ENCODE measurements around the gene KCNJ12. TPM values are rescaled to one million over a fixed set of nuclear protein-coding genes. Genes with fewer than 3 reads are reported as not detected.
"Not testable (repeated sequence)": the region's sequence is repeated elsewhere in the genome, so short reads cannot be mapped to it uniquely, and the experiment has no call there.

The KCNJ12 gene
- total RNA-seq, 1 donor from 2014 or later, result not detected

DNA sequence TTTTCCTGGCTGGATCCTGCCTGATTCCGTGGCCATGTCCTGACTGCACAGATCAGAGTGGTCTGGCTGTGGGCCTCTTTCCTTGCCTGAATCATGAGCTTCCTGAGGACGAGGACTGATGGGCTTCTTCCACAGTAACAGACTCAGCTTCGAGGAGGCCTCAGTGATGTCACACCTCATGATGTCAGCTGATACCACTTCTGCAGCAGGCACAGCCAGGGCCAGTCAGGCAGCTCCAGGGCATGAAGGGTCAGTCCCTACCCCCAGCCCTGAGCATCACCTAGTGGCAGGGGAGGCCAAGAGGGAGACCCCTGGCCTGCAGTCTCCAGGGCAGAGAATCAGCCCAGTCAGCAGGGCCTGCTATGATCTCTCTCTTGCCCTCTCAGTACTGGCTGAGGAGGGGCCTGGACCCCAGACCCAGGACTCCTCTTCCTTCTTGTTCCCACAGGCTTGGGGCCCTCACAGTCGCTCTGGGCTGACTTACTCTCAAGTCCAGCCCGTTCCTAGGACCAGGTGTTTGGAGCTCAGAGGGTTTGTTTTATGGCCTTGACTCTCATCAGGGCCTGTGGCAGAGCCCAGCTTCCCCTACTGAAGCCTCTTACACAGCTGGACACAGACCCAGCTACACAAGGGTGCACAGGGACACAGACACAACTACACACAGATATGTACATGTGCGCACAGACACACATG, 26.7 kb upstream of the KCNJ12 start:
- DNase-seq (ENCODE audit: low read depth in 2 of 2), result not testable (repeated sequence)

DNA sequence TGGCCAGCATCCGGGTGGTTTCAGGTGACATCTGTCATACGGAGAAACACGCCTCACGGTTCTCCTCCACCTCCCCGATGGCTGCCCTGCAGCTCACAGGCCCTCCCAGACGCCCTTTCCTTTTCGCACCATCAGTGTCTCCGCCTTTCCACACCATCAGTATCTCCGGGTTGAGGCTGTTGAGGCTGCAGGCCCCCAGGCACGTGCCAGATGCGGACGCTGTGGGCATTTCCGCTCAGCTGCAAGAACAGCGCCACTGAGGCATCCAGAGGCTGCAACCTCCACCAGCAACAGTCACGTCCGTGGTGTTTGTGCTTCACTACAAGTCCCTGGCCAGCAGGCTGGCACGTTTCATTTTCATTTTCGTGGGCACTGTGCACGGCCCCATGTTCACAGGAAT, 25.7 kb upstream of the KCNJ12 start:
- not testable (repeated sequence) for DNase-seq (ENCODE audit: low read depth in 2 of 2)

GRCh38 chr17:21351366-21352065, 24.6 kb upstream of the KCNJ12 start:
- DNase-seq (ENCODE audit: low read depth in 2 of 2), result no peak

GRCh38 chr17:21352221-21352980, 23.8 kb upstream of the KCNJ12 start:
- no peak for DNase-seq (ENCODE audit: low read depth in 2 of 2)

- DNase-seq (ENCODE audit: low read depth in 2 of 2), result no peak
These were observed 23.2 kb upstream of the KCNJ12 start for GRCh38 chr17:21352981-21353265.

DNA sequence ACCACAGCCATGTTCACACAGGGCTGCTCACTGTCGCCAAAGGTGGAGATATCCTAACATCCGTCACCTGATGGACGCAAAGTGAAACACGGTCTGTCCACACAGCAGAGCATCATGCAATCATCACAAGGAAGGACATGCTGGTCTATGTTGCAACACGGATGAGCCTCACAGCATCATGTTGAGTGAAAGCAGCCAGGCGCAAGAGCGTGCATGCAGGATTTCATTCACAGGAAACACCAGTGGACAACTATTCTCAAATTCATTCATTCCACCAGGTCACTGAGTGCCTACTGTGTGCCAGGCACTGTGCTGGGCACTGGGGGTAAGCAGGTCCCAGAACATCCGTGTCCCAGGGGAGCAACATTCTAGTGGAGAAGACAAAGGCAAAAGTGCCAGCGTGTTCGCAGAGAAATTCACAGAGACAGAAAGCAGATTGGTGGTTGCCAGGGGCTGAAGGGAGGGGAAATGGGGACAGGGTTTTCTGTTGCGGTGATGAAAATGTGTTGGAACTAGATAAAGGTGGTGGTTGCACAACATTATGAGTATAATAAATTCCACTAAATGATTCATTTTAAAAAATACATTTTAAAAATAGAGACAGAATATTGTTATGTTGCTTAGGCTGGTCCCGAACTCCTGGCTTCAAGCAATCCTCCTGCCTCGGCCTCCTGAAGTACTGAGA, 22.7 kb upstream of the KCNJ12 start:
- no peak for DNase-seq (ENCODE audit: low read depth in 2 of 2)

GRCh38 chr17:21354796-21355385, 21.3 kb upstream of the KCNJ12 start:
- DNase-seq (ENCODE audit: low read depth in 2 of 2), result no peak

DNA sequence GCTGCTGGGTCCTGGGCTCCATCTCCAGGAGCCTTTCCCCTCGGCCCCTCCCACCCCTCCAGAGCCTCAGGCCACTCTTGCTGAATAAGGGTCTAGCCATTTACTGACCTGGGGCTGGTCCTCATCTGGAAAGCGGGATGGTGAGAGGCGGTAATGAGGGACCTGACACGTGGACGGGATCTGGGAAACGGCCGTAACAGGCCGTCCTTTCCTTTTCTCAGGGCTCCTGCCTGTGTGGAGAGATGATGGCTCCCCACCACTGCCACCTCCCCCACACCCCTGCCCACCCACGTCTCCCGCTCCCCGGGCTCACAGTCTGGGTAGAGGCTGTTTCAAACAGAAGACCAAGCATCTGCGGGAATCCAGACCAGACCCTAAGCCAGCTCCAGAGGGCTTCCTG, 20.6 kb upstream of the KCNJ12 start:
- DNase-seq (ENCODE audit: low read depth in 2 of 2), result no peak

- DNase-seq (ENCODE audit: low read depth in 2 of 2), result no peak
These were observed 19.5 kb upstream of the KCNJ12 start for GRCh38 chr17:21356537-21357127.

DNA sequence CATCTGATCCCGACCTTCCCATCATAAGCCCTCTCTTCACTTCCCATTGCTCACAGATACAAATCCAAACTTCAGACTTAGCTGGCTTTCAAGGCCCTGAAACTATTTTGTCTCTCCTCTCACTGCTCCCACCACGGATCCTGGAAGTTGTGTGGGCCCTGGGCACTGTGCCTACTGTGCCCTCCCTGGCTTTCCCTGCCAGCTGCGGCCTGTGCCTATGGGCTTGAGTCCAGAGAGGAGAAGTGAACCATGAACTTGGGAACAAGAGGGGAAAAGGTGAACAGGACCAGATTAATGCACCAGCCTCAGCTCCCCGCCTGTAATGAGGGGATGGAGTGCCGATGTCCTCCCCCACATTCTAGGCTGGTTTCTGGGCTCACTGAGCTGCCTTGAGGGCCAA, 18.9 kb upstream of the KCNJ12 start:
- no peak for DNase-seq (ENCODE audit: low read depth in 2 of 2)

DNA sequence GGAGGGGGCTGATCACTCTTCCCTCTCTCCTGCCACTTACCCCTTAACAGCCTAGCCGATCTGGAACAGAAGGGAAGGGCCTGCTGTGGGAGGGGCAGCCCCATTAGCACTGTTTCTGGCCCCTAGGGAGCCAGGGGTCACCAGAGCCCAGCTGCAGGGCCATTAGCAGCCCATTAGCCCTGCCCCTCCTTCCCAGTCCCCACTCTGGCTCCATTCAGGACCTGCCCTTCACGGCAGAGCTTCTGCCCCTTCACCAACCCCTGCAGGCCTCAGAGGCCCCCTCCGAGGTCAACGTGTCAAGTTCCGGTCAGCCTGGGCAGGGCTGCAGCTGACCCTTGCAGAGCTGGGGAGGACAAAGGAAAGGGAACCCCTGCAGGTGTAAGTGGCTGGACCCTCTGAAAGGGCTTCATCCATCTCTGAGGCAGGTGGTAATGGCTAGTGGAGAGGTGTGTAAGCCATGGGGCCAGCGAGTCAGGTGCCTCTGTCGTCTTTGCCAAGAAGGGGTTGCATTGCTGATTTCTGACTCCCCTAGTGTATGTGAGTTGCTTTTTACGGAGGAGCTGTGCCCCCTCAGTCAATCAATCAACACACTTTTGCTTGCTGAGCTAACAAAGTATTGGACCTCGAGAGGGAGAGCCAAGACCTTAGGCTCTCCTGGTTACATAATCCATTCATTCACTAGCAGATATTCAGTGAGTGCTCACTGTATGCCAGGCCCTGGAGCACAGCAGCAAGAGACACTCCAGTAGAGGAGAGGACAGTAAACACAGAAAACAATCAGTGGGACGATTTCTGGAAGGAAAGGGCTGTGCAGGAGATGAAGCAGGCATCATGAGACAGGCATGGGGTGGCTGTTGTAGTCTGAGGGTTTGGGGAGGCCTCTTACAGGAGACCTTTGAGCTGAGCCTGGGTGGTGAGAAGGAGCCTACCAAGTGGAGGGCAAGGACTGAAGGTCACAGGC, 18.2 kb upstream of the KCNJ12 start:
- no peak for DNase-seq (ENCODE audit: low read depth in 2 of 2)

DNA sequence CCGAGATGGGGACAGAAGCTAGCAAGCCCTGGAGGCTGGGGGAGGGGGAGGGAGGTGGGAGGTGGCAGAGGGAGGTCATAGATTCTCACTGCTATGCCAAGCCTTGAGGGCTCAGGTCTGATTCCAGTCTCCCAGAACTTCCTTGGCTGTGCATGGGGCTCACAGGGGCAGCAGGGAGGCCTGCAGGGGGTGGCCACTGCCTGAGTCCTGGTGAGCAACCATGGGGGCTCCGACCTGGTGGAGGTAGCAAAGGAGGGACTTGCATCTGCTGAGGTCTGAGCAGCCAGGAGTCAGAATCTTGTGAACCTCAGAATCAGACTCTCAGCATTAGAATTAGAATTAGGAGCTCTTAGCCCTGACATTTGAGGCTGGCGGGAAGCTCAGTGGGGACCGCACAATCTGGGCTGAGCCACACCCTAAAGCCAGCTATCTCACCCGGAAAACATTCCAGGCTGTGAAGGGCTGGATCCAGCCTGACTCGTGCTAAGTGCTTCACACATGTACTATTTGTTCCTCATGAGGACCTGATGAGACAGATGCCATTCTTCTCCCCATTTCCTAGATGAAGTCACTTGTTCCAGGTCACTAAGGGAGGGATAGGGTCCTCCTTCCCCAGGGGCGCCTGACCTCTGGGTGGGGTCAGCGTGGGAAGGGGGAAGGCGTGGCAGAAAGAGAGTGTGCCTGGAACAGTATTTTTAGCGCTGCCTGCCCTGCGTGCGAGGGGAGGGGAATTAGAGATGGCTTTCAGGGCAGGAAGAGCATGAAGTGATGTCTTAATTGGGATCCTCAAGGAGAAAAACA, 17.3 kb upstream of the KCNJ12 start:
- DNase-seq (ENCODE audit: low read depth in 2 of 2), result no peak

DNA sequence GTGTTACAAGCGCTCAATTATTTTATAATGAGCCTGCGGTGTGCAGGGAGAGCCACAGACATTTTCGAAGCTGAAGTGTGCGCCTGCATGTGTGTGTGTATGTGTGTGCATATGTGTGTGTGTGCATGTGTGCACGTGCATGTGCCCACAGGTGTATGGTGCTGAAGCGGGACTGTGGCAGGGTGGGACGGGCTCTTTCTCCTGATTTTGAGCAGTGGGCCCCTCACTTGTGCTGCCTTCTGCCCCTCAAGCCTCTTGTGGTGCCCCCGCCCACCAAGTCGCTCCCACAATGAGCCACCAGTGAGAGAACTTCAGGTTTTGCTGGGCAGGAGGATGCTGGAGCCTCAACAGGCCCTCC, 16.7 kb upstream of the KCNJ12 start:
- no peak for DNase-seq (ENCODE audit: low read depth in 2 of 2)

DNA sequence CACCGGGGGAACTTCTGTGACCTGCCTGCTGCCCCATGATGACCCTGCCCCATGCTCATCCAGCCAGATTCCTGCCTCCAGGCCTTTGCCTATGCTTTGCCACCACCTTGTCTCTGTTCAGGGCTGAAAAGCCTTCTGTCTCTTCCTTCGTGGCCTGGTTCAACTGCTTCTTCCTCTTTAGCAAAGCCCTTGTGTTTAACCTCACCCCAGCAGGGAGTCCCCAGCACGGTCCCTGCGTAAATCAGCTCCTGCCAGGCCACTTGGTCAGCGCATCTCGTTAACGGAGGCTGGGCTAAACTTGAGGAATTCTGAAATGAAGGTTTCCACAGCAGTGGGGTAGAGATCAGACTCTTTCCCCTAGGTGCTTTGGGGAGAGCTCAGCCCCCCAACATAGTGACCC, 16.1 kb upstream of the KCNJ12 start:
- DNase-seq (ENCODE audit: low read depth in 2 of 2), result no peak

DNA sequence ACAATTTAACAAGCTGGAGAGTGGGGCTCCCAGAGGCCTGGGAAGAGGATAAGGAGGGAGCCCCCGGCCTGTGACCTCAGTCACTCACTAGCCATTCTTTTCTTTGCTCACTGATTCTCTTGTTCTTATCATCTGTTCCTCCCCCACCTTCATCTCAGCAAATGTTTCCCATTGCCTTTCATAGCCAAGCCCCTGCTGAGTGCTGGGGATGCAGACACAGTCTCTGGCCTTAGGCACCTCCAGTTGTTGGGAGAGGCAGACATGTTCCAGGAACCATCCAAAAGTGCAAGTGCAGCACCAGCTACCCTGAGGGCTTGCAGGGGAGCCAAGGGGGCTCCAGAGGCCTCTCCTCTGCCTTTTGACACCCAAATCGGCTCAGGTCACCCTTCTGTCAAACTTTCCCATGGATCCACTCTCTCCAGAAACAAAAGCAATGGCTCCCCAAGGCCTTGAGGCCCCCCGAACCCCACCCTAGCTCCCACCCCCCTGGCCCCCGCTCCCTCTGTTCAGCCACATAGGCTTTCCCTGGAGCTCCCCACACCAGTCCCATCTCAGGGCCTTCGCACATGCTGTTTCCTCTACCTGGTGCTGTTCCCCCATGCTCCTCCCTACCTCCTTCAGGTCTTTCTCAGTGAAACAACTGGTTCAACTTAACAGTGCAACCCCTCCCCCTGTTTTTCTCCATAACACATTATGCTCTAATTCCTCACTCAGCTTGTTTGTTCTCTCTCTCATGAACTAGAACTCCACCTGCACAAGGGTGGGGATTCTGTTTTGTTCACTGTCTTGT, 14.9 kb upstream of the KCNJ12 start:
- no peak for DNase-seq (ENCODE audit: low read depth in 2 of 2)

- no peak for DNase-seq (ENCODE audit: low read depth in 2 of 2)
These were observed 13.7 kb upstream of the KCNJ12 start for GRCh38 chr17:21362331-21362931.

DNA sequence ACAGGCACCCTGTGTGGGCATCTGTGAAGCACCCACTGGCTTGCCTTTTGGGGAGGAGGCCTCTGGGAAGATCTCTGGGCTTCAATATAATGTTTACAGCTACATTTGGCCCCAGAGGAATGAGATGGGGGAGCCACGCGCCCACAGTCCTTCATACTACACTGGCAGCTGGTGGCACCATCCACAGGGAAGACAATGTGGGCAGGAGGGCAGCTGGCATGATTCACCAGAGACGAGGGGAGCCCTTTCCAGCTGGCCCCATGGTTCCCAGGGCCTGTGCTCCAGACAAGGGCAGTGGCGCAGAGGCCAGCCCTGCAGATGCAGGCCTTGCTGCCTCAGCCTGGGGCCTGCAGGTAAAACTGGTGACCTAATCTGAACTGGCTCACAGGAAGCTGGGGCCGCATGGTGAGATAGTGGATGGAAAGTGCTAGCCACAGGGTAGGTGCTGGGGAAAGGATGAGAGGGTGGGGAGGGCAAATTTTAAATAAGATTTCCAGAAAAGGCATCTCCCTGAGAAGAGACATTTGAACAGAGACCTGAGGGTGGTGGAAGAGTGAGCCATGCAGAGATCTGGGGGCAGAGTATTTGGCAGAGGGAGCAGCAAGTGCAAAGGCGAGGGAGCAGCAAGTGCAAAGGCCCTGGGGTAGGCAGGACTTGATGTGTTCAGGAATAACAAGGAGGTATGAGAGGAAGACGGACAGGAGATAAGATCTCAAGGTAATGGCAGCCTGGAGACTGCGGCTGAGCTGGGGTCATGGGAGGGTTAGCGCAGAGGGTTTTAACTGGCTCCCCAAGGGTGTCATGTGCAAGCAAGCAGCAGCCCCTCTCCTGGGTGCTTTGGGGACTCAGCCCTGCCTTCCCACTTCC, 12.1 kb upstream of the KCNJ12 start:
- no peak for DNase-seq (ENCODE audit: low read depth in 2 of 2)

Data from lung microvascular endothelial cell (primary cell).